Measurements from ENCODE around the gene CALHM1.
"Not testable (repeated sequence)": the region's sequence is repeated elsewhere in the genome, so short reads cannot be mapped to it uniquely, and the experiment has no call there.

CALHM1 gene

GRCh38 chr10:103458720-103459119 is at the start of gene CALHM1:
Gene CALHM1, minus strand, starts transcription at chr10:103458900. Its CDS starts 149 bp downstream, at chr10:103458751.
- H3K36me3 Mint-ChIP-seq (ENCODE audit: low read depth), result no peaks in the 10 kb centered on the region
- H3K9me3 Mint-ChIP-seq, result no peaks in the 10 kb centered on the region
- peaks cover 9% of the 10 kb centered on the region for H3K4me1 Mint-ChIP-seq (ENCODE audit: low read depth)
- H3K27me3 Mint-ChIP-seq, result no peaks in the 10 kb centered on the region
- H3K27ac Mint-ChIP-seq, result no peak within 1 kb of the TSS
- no peak within 1 kb of the TSS for H3K4me3 Mint-ChIP-seq
- no peak for DNase-seq

GRCh38 chr10:103507235-103508191 is 48.8 kb upstream of the CALHM1 start:
- Mint-ChIP-seq H3K4me1 (ENCODE audit: low read depth) (peaks cover 13% of the 10 kb centered on the region), H3K36me3 (ENCODE audit: low read depth) (no peaks in the 10 kb centered on the region), H3K27ac (no peak overlapping the region), H3K4me3 (no peak overlapping the region), H3K9me3 (no peaks in the 10 kb centered on the region), H3K27me3 (peaks cover 43% of the 10 kb centered on the region)
- no peak for DNase-seq

- no peaks in the 10 kb centered on the region for H3K36me3 Mint-ChIP-seq (ENCODE audit: low read depth)
- H3K4me3 Mint-ChIP-seq, result no peak overlapping the region
- peaks cover 54% of the 10 kb centered on the region for H3K27me3 Mint-ChIP-seq
- no peaks in the 10 kb centered on the region for H3K9me3 Mint-ChIP-seq
- H3K4me1 Mint-ChIP-seq (ENCODE audit: low read depth), result peaks cover 16% of the 10 kb centered on the region
- no peak for DNase-seq
- H3K27ac Mint-ChIP-seq, result no peak overlapping the region
Measured at GRCh38 chr10:103506061-103506460, 47.4 kb upstream of the CALHM1 start.

- Mint-ChIP-seq H3K4me1 (ENCODE audit: low read depth) (peaks cover 25% of the 10 kb centered on the region), H3K27me3 (peaks cover 61% of the 10 kb centered on the region), H3K27ac (peak overlapping the region; percentile 65), H3K9me3 (no peaks in the 10 kb centered on the region), H3K4me3 (no peak overlapping the region), H3K36me3 (ENCODE audit: low read depth) (no peaks in the 10 kb centered on the region)
- DNase-seq, result peak; percentile 53
Measured at GRCh38 chr10:103504181-103504783, 45.6 kb upstream of the CALHM1 start.

GRCh38 chr10:103503777-103504176 is 45.1 kb upstream of the CALHM1 start:
- not testable (repeated sequence) for H3K36me3 Mint-ChIP-seq (ENCODE audit: low read depth); H3K27ac Mint-ChIP-seq; H3K9me3 Mint-ChIP-seq; DNase-seq; H3K4me3 Mint-ChIP-seq
- peaks cover 65% of the 10 kb centered on the region for H3K27me3 Mint-ChIP-seq
- peaks cover 25% of the 10 kb centered on the region for H3K4me1 Mint-ChIP-seq (ENCODE audit: low read depth)

- Mint-ChIP-seq H3K4me1 (ENCODE audit: low read depth) (peaks cover 25% of the 10 kb centered on the region), H3K27ac (no peak overlapping the region), H3K36me3 (ENCODE audit: low read depth) (no peaks in the 10 kb centered on the region)
Measured at GRCh38 chr10:103502849-103503660, 44.4 kb upstream of the CALHM1 start.

GRCh38 chr10:103501186-103501585 is 42.5 kb upstream of the CALHM1 start:
- no peaks in the 10 kb centered on the region for H3K36me3 Mint-ChIP-seq (ENCODE audit: low read depth)
- no peak overlapping the region for H3K27ac Mint-ChIP-seq

More at GRCh38 chr10:103502849-103503660, 44.4 kb upstream of the CALHM1 start:
- DNase-seq, result peak; percentile 24
- no peaks in the 10 kb centered on the region for H3K9me3 Mint-ChIP-seq
- H3K4me3 Mint-ChIP-seq, result no peak overlapping the region
- peaks cover 63% of the 10 kb centered on the region for H3K27me3 Mint-ChIP-seq

GRCh38 chr10:103500481-103500880 is 41.8 kb upstream of the CALHM1 start:
- no peaks in the 10 kb centered on the region for H3K36me3 Mint-ChIP-seq (ENCODE audit: low read depth)
- H3K9me3 Mint-ChIP-seq, result no peaks in the 10 kb centered on the region
- no peak overlapping the region for H3K27ac Mint-ChIP-seq
- no peak overlapping the region for H3K4me3 Mint-ChIP-seq
- DNase-seq, result no peak
- peaks cover 60% of the 10 kb centered on the region for H3K27me3 Mint-ChIP-seq
- H3K4me1 Mint-ChIP-seq (ENCODE audit: low read depth), result peaks cover 25% of the 10 kb centered on the region

More at GRCh38 chr10:103501186-103501585, 42.5 kb upstream of the CALHM1 start:
- peaks cover 25% of the 10 kb centered on the region for H3K4me1 Mint-ChIP-seq (ENCODE audit: low read depth)
- no peak for DNase-seq
- H3K9me3 Mint-ChIP-seq, result no peaks in the 10 kb centered on the region
- no peak overlapping the region for H3K4me3 Mint-ChIP-seq
- H3K27me3 Mint-ChIP-seq, result peaks cover 60% of the 10 kb centered on the region

- no peak overlapping the region for H3K4me3 Mint-ChIP-seq
- no peaks in the 10 kb centered on the region for H3K36me3 Mint-ChIP-seq (ENCODE audit: low read depth)
- H3K27ac Mint-ChIP-seq, result no peak overlapping the region
- DNase-seq, result no peak
- H3K9me3 Mint-ChIP-seq, result no peaks in the 10 kb centered on the region
- H3K27me3 Mint-ChIP-seq, result peaks cover 66% of the 10 kb centered on the region
- peaks cover 25% of the 10 kb centered on the region for H3K4me1 Mint-ChIP-seq (ENCODE audit: low read depth)
Measured at GRCh38 chr10:103499881-103500280, 41.2 kb upstream of the CALHM1 start.

GRCh38 chr10:103498936-103499638 is 40.4 kb upstream of the CALHM1 start:
- no peak overlapping the region for H3K27ac Mint-ChIP-seq
- peaks cover 21% of the 10 kb centered on the region for H3K4me1 Mint-ChIP-seq (ENCODE audit: low read depth)
- H3K9me3 Mint-ChIP-seq, result no peaks in the 10 kb centered on the region
- H3K36me3 Mint-ChIP-seq (ENCODE audit: low read depth), result no peaks in the 10 kb centered on the region
- peaks cover 73% of the 10 kb centered on the region for H3K27me3 Mint-ChIP-seq
- H3K4me3 Mint-ChIP-seq, result no peak overlapping the region
- DNase-seq, result no peak

- Mint-ChIP-seq H3K9me3 (no peaks in the 10 kb centered on the region), H3K27me3 (peaks cover 75% of the 10 kb centered on the region), H3K27ac (no peak overlapping the region), H3K4me1 (ENCODE audit: low read depth) (peaks cover 22% of the 10 kb centered on the region), H3K36me3 (ENCODE audit: low read depth) (no peaks in the 10 kb centered on the region), H3K4me3 (no peak overlapping the region)
- no peak for DNase-seq
Measured at GRCh38 chr10:103497161-103497915, 38.6 kb upstream of the CALHM1 start.

GRCh38 chr10:103495321-103495720 is 36.6 kb upstream of the CALHM1 start:
- no peaks in the 10 kb centered on the region for H3K9me3 Mint-ChIP-seq
- peaks cover 66% of the 10 kb centered on the region for H3K27me3 Mint-ChIP-seq
- H3K4me3 Mint-ChIP-seq, result no peak overlapping the region
- no peak overlapping the region for H3K27ac Mint-ChIP-seq
- DNase-seq, result no peak
- peaks cover 15% of the 10 kb centered on the region for H3K4me1 Mint-ChIP-seq (ENCODE audit: low read depth)
- no peaks in the 10 kb centered on the region for H3K36me3 Mint-ChIP-seq (ENCODE audit: low read depth)
